ENCODE measurements around the gene GDPD2.
"Not testable (repeated sequence)": the region's sequence is repeated elsewhere in the genome, so short reads cannot be mapped to it uniquely, and the experiment has no call there.

GDPD2 gene, protein sequence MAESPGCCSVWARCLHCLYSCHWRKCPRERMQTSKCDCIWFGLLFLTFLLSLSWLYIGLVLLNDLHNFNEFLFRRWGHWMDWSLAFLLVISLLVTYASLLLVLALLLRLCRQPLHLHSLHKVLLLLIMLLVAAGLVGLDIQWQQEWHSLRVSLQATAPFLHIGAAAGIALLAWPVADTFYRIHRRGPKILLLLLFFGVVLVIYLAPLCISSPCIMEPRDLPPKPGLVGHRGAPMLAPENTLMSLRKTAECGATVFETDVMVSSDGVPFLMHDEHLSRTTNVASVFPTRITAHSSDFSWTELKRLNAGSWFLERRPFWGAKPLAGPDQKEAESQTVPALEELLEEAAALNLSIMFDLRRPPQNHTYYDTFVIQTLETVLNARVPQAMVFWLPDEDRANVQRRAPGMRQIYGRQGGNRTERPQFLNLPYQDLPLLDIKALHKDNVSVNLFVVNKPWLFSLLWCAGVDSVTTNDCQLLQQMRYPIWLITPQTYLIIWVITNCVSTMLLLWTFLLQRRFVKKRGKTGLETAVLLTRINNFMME

GRCh38 chrX:70422851-70423341, at the start of gene GDPD2:
GDPD2 (plus strand) TSS chrX:70423314; CDS start chrX:70424985, 1,671 bp downstream.
- DNase-seq, result no peak

DNA sequence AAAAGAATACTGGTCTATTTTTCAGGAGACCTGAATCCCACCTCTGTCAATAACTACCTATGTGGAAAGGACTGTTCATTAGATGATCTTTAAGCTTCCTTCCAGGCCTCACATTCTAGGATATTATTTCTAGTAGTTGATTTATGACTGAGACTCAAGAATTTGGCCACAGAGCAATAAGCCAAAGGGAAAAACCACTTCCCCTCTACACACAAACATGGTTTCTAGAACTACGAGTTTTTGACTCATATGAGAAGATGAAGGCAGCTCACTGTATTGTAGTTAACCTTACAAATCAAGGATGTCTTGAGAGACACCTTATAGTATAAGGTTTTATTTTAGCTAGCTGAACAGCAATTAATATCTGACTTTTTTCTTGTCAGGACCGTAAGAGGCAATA, 36.9 kb upstream of the GDPD2 start:
- no peak for DNase-seq

DNA sequence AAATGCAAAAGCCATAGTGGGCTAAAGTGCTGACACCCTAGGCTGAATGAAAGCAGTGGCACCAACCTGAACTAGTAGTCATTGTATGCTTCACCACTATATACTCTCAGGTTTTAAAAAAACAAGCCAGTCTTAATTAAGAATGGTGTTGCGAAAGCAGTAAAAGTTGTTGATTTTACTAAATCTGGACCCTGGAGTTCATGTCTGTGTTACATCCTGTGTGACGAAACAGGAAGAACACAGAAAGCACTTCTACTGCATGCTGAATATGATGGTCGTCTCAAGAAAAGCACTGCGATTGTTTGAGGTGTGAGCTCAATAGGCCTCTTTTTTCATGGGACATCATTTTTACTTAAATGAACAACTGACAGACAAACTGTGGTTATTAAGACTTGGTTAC, 24.2 kb upstream of the GDPD2 start:
- DNase-seq, result no peak

GRCh38 chrX:70400181-70400580, 22.9 kb upstream of the GDPD2 start:
- not testable (repeated sequence) for DNase-seq

DNA sequence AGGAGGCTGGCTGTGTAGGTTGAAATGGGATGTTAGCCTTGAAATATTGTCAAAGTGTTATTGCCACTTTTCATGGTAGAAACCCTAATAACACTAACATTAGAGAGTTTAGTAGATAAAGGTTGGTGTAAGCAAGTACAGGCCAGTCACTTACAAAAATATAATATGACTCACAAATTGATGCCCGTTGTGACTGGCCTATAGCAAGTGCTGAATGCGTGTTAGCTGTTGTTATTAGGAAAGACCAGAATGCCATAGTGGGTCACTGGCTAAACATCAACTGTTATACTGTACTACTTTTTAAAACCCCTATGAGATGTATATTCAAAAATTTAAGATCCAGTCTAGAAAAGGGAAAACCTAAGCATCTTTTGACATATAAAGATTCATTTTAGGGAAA, 20.4 kb upstream of the GDPD2 start:
- no peak for DNase-seq

GRCh38 chrX:70405003-70405402, 18.1 kb upstream of the GDPD2 start:
- DNase-seq, result no peak

DNA sequence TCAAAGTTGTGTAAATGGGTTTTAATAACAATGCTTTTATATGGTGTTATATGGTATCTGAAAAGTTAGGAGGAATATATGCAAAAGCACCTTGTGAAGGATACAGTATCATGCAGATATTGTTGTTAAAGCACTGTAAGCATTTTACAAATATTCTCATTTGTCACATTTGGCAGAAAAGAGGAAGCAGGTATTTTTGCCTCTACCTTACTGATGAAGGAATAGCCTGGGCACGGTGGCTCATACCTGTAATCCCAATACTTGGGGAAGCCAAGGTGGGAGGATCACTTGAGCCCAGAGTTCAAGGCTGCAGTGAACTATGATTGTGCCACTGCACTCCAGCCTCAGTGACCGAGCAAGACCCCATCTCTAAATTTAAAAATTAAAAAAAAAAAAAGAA, 12.2 kb upstream of the GDPD2 start:
- DNase-seq, result no peak

DNA sequence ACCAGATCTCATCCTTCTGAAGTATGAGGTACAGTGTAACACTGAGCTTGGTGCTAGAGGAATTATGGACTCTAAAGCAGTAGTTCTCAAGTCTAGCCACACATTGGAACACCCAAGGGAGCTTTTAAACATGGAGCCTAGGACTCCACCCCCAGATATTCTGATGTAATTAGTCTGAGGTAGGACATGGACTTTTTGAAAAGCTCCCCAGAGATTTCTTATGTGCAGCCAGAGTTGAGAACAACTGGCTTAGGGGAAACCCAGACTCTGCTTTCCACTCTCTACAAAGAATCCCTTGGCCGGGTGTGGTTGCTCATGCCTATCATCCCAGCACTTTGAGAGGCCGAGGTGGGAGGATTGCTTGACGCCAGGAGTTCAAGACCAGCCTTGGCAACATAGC, 11.6 kb upstream of the GDPD2 start:
- DNase-seq, result no peak

DNA sequence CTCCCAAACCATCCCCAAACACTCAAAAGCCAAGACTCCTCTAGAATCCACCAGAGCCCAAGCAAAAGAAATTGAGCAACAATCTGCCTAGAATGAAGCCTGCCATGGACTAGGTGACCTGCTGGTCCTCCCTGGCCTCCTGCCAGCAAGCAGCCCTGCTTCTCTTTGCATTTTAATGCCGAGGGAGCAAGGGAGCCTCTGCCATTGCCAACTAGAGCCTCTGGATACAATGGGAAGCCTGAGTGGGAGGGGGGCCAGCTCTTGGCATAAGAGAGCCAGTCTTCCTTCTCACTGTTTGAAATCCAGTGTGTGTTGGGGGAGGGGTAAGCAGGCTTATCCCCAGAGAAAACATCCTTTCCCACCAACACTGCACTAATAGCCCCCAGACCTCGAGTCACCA, 1.5 kb upstream of the GDPD2 start:
- no peak for DNase-seq

- DNase-seq, result no peak
These were observed 992 bp downstream of the GDPD2 start for GRCh38 chrX:70423936-70424675.

DNA sequence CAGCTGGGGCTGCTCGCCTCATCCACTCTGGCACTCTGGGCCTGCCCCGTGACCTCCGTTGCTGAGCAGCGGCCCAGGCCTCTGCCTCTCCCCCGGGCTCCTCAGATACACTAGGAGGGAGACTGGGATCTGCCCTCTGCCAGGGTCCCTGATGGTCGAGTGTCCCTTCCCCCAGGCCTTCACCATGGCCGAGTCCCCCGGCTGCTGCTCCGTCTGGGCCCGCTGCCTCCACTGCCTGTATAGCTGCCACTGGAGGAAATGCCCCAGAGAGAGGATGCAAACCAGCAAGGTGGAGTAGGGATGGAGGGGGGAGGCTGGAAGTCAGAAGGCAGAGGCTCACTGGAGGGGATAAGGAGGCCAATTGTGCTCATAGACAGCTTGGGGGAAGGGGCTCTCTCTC, 1.7 kb downstream of the GDPD2 start:
- DNase-seq, result no peak

GRCh38 chrX:70426286-70427278, 3.5 kb downstream of the GDPD2 start:
- no peak for DNase-seq

GRCh38 chrX:70427365-70427764, 4.3 kb downstream of the GDPD2 start:
- DNase-seq, result no peak

DNA sequence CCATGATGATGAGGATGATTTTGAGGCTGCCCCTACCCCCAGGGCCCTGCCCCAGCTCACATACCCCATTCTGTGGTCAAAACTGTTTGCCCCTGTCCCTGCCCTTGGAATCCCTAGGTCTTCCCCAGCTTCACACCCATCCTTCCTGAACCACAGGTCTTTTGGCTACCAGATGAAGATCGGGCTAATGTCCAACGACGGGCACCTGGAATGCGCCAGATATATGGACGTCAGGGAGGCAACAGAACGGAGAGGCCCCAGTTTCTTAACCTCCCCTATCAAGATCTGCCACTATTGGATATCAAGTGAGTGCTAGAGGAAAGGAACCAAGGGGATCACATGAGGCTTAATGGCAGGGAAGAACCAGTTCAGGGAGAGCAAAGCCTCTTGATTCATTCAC, 6.6 kb downstream of the GDPD2 start:
- no peak for DNase-seq

DNA sequence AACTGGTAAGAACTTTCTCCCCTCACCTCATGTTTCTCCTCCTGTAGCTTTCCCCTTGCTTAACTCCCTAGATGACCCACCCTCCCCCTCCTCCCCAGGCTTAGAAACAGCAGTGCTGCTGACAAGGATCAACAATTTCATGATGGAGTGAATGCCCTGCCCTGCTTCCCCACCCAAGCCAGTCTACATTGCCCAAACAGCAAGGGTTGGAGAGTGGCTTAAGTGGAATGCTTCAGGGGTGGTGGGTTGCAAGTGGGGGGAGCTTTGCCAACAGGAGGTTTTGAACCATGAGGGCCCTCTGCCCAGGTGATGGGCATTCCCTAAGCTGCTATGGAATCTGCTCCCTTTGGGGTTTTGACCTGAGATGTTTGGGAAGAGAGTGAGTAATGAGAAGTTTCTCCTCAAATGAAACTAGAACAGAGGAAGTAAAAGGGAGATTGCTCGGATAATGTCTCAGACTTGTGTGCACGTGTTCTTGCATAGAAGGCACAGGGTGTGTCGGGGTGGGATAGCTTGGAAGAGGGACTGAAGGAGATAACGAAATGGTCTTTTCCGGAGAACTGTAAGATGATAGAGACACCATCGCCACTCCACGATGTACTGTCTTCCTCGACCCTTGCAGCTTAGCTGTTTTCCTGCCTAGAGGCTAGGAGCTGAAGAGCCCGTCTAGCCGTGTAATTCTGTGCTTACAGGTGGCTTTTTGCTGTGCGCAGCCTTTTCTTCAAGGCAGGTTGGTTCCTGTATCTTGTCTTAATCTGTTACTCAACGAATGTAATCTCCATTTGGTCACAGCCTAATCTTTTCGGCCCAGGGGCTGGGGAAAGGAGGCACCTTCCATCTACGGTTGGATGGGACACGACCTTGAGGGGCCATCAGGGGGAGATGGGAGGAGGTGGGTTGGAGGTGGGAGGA, 10.1 kb downstream of the GDPD2 start:
- no peak for DNase-seq

DNA sequence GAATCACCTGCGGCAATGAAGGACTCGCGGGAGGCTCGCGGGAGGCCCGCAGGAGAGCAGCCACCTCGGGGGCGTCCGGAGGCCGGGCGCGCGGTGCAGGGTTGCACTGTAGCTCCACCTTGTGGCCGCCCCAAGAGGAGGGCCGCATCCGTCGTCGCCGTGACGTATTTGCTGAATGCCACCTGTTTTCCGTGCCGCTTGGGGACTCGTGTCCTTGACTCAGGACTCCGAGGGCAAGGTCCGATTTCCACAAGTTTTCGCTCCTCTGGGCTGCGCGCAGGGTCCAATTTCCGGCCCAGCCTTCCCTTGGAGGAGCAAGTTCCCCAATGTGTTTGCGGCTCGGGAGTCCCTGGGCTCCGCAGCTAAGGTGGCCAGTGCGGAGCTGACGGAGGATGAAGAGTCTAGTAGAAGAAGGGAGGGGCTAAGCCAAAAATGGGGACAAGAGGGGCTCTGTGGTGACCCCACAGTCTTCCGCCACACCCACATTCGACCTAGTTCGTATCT, 10.8 kb downstream of the GDPD2 start:
- DNase-seq, result peak; percentile 75

- DNase-seq, result peak; percentile 60
These were observed 11.3 kb downstream of the GDPD2 start for GRCh38 chrX:70434352-70434866.

DNA sequence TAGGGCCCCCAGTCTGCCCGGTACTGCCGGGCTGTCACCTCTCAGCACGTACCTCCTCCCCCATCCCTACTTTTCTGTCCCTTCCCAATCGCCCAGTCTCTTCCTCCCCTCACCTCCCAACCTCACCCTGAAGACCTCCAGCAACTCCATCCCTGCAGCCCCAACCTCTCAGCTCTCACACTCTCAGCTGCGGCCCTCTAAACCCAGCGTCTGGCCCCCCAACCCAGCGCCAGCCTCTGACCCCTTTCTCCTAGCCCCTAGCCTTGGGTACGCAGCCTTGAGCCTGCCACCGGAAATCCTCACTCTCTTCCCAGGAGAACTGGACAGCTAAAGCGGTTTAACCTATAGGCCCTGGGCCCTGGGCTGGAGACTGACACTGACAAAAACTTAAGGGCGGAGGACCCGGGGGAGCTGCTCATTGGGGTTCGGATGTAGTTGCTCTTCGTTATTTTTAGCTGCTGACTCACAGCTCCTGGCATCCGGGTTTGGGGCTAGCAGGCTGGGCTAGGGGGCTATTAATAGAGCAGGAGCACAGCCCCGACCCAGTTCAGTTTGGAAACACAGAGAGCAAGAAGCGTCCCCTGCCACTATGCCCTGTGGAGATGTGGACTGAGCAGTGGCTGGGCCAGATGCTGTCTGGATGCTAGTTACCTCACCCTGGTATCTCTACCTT, 11.9 kb downstream of the GDPD2 start:
- DNase-seq, result no peak

GRCh38 chrX:70436343-70436742, 13.2 kb downstream of the GDPD2 start:
- no peak for DNase-seq

DNA sequence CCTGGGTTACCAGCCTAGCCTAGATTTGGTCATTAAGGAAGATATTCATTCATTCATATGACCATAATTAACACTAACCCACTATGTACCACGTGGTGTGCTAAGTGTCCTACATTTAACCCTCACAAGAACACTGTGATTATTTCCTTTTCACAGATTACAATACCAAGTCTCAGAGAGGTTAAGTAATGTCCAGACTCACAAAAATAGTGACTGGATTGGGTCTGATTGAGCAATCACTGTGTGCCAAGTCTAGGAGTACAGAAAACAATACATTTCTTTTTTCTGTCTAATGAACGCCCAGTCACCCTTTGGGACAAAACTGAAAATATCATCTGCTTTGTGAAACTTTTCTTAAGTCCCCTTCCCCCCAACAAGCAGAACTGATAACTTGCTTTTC, 13.9 kb downstream of the GDPD2 start:
- no peak for DNase-seq

All from stimulated activated CD4-positive, alpha-beta T cell treated with anti-CD3 and anti-CD28 coated beads, Interleukin-1b, Interleukin-23, amount 100 ng/mL, for 48 hours (primary cell).